ENCODE measurements around the gene ISYNA1. TPM values are rescaled to one million over a fixed set of nuclear protein-coding genes. Genes with fewer than 3 reads are reported as not detected.

The ISYNA1 gene
- total and polyA plus RNA-seq, 5 donors, result 36.9 to 55.4 (median 48.5) TPM

DNA sequence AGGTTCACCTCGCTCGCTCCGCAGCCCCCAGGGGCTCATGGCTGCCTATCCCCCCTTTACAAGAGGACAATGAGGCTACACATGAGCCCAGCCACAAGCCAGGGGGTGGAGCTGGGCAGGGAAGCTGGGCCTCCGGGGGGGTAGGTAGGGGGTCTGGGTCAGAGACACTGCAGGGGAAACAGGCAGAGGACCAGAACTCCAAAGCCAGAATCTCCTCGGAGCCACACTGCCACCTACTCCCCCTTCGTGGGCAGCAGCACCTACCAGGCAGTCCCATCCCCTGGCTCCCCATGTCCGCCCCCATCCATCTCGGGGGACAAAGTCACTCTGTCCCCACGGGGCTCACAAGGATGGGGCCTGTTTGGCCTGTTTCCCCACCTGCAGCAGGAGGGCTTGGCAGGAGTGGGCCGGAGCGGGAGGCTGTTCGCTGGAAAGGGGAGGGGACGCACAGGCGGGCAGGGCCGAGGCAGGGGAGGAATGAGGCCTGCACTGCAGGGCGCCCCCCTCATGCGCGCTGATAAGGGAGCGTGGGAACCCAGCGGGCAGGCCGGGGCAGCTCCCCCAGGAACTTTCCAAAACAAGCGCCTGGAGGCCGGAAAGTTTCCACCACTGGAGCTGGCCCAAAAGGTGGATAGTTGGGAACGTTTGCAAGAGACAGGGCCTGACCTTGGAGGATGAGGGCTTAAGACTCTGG is 545 bp upstream of the ISYNA1 start:
- Histone ChIP-seq H3K4me3 (ENCODE audit: low read length) (peak overlapping the region; percentile 58), H3K27ac (ENCODE audit: low read length) (peak overlapping the region; percentile 19), H3K9me3 (ENCODE audit: control insufficient read depth, low read length) (no peaks in the 10 kb centered on the region), H3K4me1 (ENCODE audit: control insufficient read depth, insufficient read depth, low read length) (peaks cover 6% of the 10 kb centered on the region), H3K27me3 (ENCODE audit: control insufficient read depth, insufficient read depth) (no peaks in the 10 kb centered on the region)
- ATAC-seq, result peak; percentile 29 to 56
- WGBS, result 12% methylated on average over 24 of the region's 24 CpGs
- peak; percentile 79 to 93 (median 89) for DNase-seq
- intact Hi-C loops (cut with DNase I), result no loop called here

GRCh38 chr19:18436671-18437490 is 1.1 kb downstream of the ISYNA1 start:
- Histone ChIP-seq H3K27me3 (ENCODE audit: control insufficient read depth, insufficient read depth) (no peaks in the 10 kb centered on the region), H3K4me3 (ENCODE audit: low read length) (peak overlapping the region; percentile 58), H3K27ac (ENCODE audit: low read length) (no peak overlapping the region), H3K4me1 (ENCODE audit: control insufficient read depth, insufficient read depth, low read length) (peaks cover 6% of the 10 kb centered on the region), H3K9me3 (ENCODE audit: control insufficient read depth, low read length) (no peaks in the 10 kb centered on the region)
- DNase-seq (peak; percentile 87 to 95 (median 93)), ATAC-seq (peak; percentile 47 to 56)
- intact Hi-C loops (cut with DNase I), result no loop called here
- WGBS, result 24% methylated on average over 67 of the region's 67 CpGs

GRCh38 chr19:18435842-18436670 is 1.9 kb downstream of the ISYNA1 start:
- no peak for ATAC-seq
- peak in 1 of 3 donors; percentile 71 for DNase-seq
- 83% methylated on average over 46 of the region's 46 CpGs for WGBS
- intact Hi-C loops (cut with DNase I), result no loop called here
- Histone ChIP-seq H3K4me1 (ENCODE audit: control insufficient read depth, insufficient read depth, low read length) (peaks cover 6% of the 10 kb centered on the region), H3K27ac (ENCODE audit: low read length) (no peak overlapping the region), H3K4me3 (ENCODE audit: low read length) (no peak overlapping the region), H3K9me3 (ENCODE audit: control insufficient read depth, low read length) (no peaks in the 10 kb centered on the region), H3K27me3 (ENCODE audit: control insufficient read depth, insufficient read depth) (no peaks in the 10 kb centered on the region)

- Histone ChIP-seq H3K27me3 (ENCODE audit: control insufficient read depth, insufficient read depth) (no peaks in the 10 kb centered on the region), H3K4me1 (ENCODE audit: control insufficient read depth, insufficient read depth, low read length) (peaks cover 6% of the 10 kb centered on the region), H3K9me3 (ENCODE audit: control insufficient read depth, low read length) (no peaks in the 10 kb centered on the region), H3K27ac (ENCODE audit: low read length) (no peak overlapping the region), H3K4me3 (ENCODE audit: low read length) (no peak overlapping the region)
- 95% methylated on average over 49 of the region's 49 CpGs for WGBS
- DNase-seq, result peak in 2 of 3 donors; percentile 63 to 78
- ATAC-seq, result no peak
- intact Hi-C loops (cut with DNase I), result no loop called here
Observed at GRCh38 chr19:18435178-18435841, 2.6 kb downstream of the ISYNA1 start.

DNA sequence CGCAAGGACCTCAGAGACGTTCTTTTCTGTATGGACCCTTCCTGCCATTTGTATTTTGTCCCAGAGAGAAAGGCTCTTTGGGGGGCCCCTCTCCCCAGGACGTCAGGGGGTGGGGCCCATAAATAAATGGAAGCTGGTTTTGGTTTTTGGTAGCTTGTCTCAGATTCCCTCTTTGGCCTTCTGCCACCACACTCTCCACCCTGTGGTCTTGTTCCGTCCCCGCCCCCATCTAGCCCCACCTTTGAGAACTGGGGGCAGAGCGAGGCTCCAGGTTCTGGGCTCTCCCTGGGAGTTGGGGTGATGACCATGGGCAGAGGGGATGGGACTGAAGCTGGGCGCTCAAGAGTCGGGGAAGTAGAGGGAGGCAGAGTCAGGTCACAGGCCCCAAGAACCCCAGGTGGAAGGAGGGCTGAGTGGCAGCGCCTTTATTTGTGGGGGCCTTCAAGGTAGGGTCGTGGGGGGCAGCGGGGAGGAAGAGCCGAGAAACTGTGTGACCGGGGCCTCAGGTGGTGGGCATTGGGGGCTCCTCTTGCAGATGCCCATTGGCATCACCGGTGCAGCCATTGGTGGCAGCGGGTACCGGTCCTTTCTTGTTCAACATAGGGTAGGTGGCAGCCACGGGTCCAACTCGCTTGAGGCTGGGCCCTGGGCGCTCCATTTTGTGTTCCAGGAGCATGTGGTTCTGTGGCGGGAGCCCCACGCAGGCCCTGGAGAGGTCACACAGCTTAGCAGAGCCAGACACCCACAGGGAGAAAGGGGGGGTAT is 3.3 kb downstream of the ISYNA1 start:
- 87% methylated on average over 21 of the region's 21 CpGs for WGBS
- no peak for ATAC-seq
- intact Hi-C loops (cut with DNase I), result no loop called here
- H3K4me1 ChIP-seq (ENCODE audit: control insufficient read depth, insufficient read depth, low read length), result peaks cover 6% of the 10 kb centered on the region
- H3K4me3 ChIP-seq (ENCODE audit: low read length), result no peak overlapping the region
- peak in 1 of 3 donors; percentile 63 for DNase-seq
- no peak overlapping the region for H3K27ac ChIP-seq (ENCODE audit: low read length)
- no peaks in the 10 kb centered on the region for H3K27me3 ChIP-seq (ENCODE audit: control insufficient read depth, insufficient read depth)
- H3K9me3 ChIP-seq (ENCODE audit: control insufficient read depth, low read length), result no peaks in the 10 kb centered on the region

- ATAC-seq (no peak), DNase-seq (peak; percentile 64 to 84 (median 71))
- Histone ChIP-seq H3K4me3 (ENCODE audit: low read length) (peak overlapping the region; percentile 27), H3K27me3 (ENCODE audit: control insufficient read depth, insufficient read depth) (no peaks in the 10 kb centered on the region), H3K4me1 (ENCODE audit: control insufficient read depth, insufficient read depth, low read length) (peaks cover 6% of the 10 kb centered on the region), H3K27ac (ENCODE audit: low read length) (no peak overlapping the region), H3K9me3 (ENCODE audit: control insufficient read depth, low read length) (no peaks in the 10 kb centered on the region)
- intact Hi-C loops (cut with DNase I), result no loop called here
- WGBS, result 12% methylated on average over 60 of the region's 60 CpGs
Observed at GRCh38 chr19:18433735-18434398, 4.1 kb downstream of the ISYNA1 start.

- 13% methylated on average over 59 of the region's 59 CpGs for WGBS
- no peaks in the 10 kb centered on the region for H3K9me3 ChIP-seq (ENCODE audit: control insufficient read depth, low read length)
- H3K27ac ChIP-seq (ENCODE audit: low read length), result no peak overlapping the region
- no peaks in the 10 kb centered on the region for H3K27me3 ChIP-seq (ENCODE audit: control insufficient read depth, insufficient read depth)
- ATAC-seq (no peak), DNase-seq (peak; percentile 58 to 87 (median 77))
- intact Hi-C loops (cut with DNase I), result no loop called here
- peak overlapping the region; percentile 27 for H3K4me3 ChIP-seq (ENCODE audit: low read length)
- peaks cover under 1% of the 10 kb centered on the region for H3K4me1 ChIP-seq (ENCODE audit: control insufficient read depth, insufficient read depth, low read length)
Observed at GRCh38 chr19:18433015-18433691, 4.8 kb downstream of the ISYNA1 start.

DNA sequence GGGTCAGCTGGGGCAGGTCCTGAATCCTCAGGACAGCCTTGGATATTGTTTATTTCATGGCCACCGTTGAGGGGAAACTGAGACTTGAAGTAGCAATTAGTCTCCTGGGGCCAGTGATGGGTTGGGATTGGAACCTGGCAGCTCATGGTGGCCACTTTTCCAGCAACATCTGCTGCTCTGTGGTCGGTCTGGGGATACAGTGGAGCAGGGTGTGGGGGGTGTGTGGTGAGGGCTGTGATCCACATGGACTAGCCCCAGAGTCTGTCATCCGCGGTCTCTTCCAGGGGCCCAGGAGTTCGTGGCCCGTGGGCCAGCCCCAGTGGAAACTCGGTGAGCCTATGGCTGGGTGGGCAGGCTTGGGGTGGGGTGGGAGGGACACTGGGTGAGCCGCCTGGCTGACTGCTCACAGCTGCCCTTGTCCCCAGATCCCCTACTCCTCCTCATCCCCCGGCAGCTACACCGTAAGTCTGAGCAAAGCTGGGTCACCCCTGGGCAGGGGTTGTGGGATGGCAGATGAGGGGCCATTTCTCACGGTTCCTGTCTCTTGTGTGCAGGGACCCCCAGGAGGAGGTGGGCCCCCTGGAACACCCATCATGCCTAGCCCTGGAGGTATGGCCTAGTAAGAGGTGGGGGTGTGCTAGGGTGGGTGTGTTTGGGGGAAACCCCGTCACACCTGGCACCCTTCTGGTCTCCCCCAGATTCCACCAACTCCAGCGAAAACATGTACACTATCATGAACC is 5.5 kb downstream of the ISYNA1 start:
- no peaks in the 10 kb centered on the region for H3K4me1 ChIP-seq (ENCODE audit: control insufficient read depth, insufficient read depth, low read length)
- DNase-seq (peak in 1 of 3 donors; percentile 39), ATAC-seq (no peak)
- no peak overlapping the region for H3K4me3 ChIP-seq (ENCODE audit: low read length)
- H3K27me3 ChIP-seq (ENCODE audit: control insufficient read depth, insufficient read depth), result no peaks in the 10 kb centered on the region
- WGBS, result 72% methylated on average over 13 of the region's 13 CpGs
- H3K9me3 ChIP-seq (ENCODE audit: control insufficient read depth, low read length), result no peaks in the 10 kb centered on the region
- intact Hi-C loops (cut with DNase I), result no loop called here
- H3K27ac ChIP-seq (ENCODE audit: low read length), result no peak overlapping the region
